ENCODE results near the gene ELP4. TPM values are rescaled to one million over a fixed set of nuclear protein-coding genes. Genes with fewer than 3 reads are reported as not detected.

ELP4 gene
- total RNA-seq, 1 donor from 2014 or later: 21.7 TPM

- no peak for DNase-seq (ENCODE audit: extremely low spot score, unreplicated experiment)
- H3K36me3 Mint-ChIP-seq: no peaks in the 10 kb centered on the region
- no peak overlapping the region for H3K4me3 Mint-ChIP-seq
- no peak overlapping the region for H3K27ac Mint-ChIP-seq
- H3K27me3 Mint-ChIP-seq: no peaks in the 10 kb centered on the region
- H3K4me1 Mint-ChIP-seq (ENCODE audit: unreplicated experiment): no peaks in the 10 kb centered on the region
- H3K9me3 Mint-ChIP-seq: no peaks in the 10 kb centered on the region
- TF ChIP-seq CTCF (conservative IDR thresholded peaks at IDR 0.05): no peak
Measured at GRCh38 chr11:31646216-31646615, 136.6 kb downstream of the ELP4 start.

- TF ChIP-seq CTCF (conservative IDR thresholded peaks at IDR 0.05): no peak
- Mint-ChIP-seq H3K4me3 (no peak overlapping the region), H3K27ac (no peak overlapping the region), H3K4me1 (ENCODE audit: unreplicated experiment) (no peaks in the 10 kb centered on the region), H3K36me3 (no peaks in the 10 kb centered on the region), H3K27me3 (no peaks in the 10 kb centered on the region), H3K9me3 (no peaks in the 10 kb centered on the region)
- DNase-seq (ENCODE audit: extremely low spot score, unreplicated experiment): no peak
Measured at GRCh38 chr11:31649129-31649966, 139.8 kb downstream of the ELP4 start.

- Mint-ChIP-seq H3K27me3 (no peaks in the 10 kb centered on the region), H3K36me3 (no peaks in the 10 kb centered on the region), H3K27ac (no peak overlapping the region), H3K4me1 (ENCODE audit: unreplicated experiment) (no peaks in the 10 kb centered on the region), H3K9me3 (no peaks in the 10 kb centered on the region), H3K4me3 (no peak overlapping the region)
- no peak for DNase-seq (ENCODE audit: extremely low spot score, unreplicated experiment)
- TF ChIP-seq CTCF (conservative IDR thresholded peaks at IDR 0.05): no peak
Measured at GRCh38 chr11:31651208-31651607, 141.6 kb downstream of the ELP4 start.

GRCh38 chr11:31651822-31652221 is 142.3 kb downstream of the ELP4 start:
- Mint-ChIP-seq H3K27ac (no peak overlapping the region), H3K36me3 (no peaks in the 10 kb centered on the region), H3K4me1 (ENCODE audit: unreplicated experiment) (no peaks in the 10 kb centered on the region), H3K4me3 (no peak overlapping the region), H3K27me3 (no peaks in the 10 kb centered on the region), H3K9me3 (no peaks in the 10 kb centered on the region)
- no peak for DNase-seq (ENCODE audit: extremely low spot score, unreplicated experiment)
- TF ChIP-seq CTCF (conservative IDR thresholded peaks at IDR 0.05): no peak

GRCh38 chr11:31652528-31652927 is 143.0 kb downstream of the ELP4 start:
- Mint-ChIP-seq H3K27me3 (no peaks in the 10 kb centered on the region), H3K4me3 (no peak overlapping the region), H3K36me3 (no peaks in the 10 kb centered on the region), H3K27ac (no peak overlapping the region), H3K4me1 (ENCODE audit: unreplicated experiment) (no peaks in the 10 kb centered on the region), H3K9me3 (no peaks in the 10 kb centered on the region)
- no peak for TF ChIP-seq CTCF (conservative IDR thresholded peaks at IDR 0.05)
- no peak for DNase-seq (ENCODE audit: extremely low spot score, unreplicated experiment)

All from type B pancreatic cell (in vitro differentiated cells).